Stimulated activated CD4-positive, alpha-beta T cell treated with anti-CD3 and anti-CD28 coated beads, Interleukin-15, amount 100 ng/mL, for 1 hour (primary cell): Measurements from ENCODE around the gene PPM1B.
"Not testable (repeated sequence)": the region's sequence is repeated elsewhere in the genome, so short reads cannot be mapped to it uniquely, and the experiment has no call there.

ENCODE experiments used
- DNase-seq, 2 donors: peaks; one replicate each; pipeline ENCODE4 v3.0.0-alpha.2; 2020; ENCODE audit warnings: low read depth in 1 of 2, low spot score in 1 of 2

The PPM1B gene

GRCh38 chr2:44168681-44169154 lies at the start of gene PPM1B:
TSS of gene PPM1B (plus strand) at chr2:44168875. CDS start at chr2:44201200, 32,325 bp downstream.
- DNase-seq = peak; percentile 99

DNA sequence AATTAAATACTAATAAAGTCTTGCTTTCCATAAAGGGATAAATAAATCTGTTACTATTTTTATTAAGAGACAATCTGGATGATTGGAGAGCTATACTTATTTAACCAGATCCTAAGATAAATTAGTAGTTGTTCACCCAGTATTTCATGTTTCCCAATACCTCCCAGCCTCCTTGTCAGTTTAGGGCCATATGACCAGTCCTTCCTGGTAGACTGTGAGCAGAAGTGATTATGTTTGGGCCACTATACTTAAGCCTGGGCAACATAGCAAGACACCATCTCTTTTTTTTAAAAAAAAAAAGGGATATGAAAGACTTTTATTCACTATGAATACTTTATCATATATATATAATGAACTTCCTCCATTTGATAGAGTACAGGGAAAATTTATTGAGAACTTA lies 48.8 kb upstream of the PPM1B start:
- DNase-seq = no peak

DNA sequence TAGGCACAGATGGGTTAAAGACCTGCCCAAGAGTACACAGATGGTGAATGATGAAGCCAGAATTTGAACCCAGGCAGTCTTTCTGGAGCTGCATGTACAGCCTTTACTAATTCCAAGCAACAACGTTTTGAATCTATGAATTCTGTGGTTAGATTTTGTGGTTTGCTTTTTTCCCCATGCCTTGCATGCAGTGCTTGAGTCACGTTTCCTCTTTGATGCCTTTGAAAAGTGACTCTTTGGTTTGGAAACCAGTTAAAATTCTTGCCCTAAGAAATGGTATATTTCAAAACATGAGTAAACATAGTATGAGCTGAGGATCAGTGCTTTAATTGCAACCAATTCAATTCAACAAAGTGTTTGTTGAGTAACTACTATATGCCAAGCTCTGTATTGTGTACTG lies 48.2 kb upstream of the PPM1B start:
- DNase-seq = no peak

DNA sequence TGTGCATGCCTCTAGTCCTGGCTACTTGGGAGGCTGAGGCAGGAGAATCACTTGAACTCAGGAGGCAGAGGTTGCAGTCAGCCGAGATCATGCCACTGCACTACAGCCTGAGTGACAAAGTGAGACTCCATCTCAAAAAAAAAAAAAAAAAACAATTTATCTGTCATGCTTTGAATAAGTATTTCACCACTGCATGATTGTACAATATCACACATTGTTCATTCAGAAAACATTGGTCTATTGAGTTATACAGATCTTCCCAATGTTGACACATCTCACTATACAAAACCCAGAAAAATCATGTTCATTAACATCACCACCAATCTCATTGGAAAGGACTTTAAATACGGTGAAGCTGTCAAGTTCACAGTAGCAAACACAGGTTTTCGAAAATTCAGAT lies 46.8 kb upstream of the PPM1B start:
- DNase-seq = no peak

- DNase-seq = no peak
Measured at GRCh38 chr2:44124500-44124899, 44.2 kb upstream of the PPM1B start.

GRCh38 chr2:44126106-44126797 lies 42.4 kb upstream of the PPM1B start:
- no peak for DNase-seq

- no peak for DNase-seq
Measured at GRCh38 chr2:44130441-44130840, 38.2 kb upstream of the PPM1B start.

DNA sequence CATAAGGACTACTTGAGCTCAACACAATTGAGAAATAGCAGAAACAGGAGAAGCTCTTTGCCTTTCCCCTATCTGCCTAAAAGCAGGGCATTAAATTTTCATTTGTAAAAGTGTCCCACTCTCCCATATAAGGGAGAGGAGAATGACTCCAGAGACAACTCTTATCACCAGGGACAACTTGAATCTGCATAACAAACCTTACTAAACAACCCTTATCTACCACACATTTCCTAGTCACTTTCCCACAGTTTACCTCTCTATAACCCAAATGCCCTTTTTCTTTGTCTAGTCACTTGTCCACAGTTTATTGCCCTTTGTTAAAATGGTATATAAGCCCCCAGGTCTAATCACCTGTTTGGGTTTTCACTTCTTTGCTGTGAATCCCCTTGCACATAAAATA lies 37.5 kb upstream of the PPM1B start:
- no peak for DNase-seq

DNA sequence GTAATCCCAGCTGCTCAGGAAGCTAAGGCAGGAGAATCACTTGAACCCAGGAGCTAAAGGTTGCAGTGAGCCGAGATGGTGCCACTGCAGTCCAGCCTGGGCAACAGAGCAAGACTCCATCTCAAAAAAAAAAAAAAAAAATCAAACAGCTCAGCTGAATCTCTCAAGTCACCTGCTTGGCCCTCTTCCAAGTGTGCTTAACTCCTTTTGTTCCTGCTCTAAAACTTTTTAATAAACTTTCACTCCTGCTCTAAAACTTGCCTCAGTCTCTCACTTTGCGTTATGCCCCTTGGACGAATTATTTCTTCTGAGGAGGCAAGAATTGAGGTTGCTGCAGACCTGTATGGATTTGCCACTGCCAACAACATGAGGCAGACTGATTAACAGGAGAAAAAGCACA lies 35.1 kb upstream of the PPM1B start:
- DNase-seq = not testable (repeated sequence)

DNA sequence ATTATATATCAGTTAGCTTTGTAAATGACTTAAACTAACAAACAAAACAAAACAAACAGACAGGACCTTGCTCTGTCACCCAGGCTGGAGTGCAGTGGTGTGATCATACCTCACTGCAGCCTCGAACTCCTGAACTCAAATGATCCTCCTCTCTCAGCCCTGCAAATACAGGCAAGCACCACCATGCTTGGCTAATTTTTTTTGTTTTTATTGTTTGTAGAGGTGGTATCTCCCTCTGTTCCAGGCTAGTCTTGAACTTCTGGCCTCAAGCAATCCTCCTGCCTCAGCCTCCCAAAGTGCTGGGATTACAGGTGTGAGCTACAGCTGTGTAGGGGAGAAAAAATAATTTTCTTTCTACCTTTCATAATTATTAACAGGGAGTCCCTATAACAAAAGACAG lies 33.8 kb upstream of the PPM1B start:
- DNase-seq = no peak

DNA sequence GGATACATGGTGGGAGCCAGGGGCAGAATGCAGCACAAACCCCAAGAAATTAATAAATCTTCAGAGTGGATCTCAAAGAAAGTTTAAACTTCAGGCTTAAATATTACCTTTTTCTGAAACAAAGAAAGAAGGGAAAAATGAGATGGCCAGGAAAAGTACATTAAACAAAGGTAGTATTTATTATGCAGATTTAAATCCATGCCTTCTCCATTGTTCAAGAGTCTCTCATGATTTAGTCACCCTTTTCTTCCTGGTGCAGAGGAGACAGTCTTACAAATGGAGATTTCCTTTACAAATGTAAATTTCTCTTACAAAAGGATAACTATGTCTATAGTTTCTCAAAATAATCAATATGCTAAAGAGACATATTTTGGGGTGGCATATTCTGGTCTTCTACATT lies 33.4 kb upstream of the PPM1B start:
- DNase-seq = no peak

GRCh38 chr2:44135771-44136170 lies 32.9 kb upstream of the PPM1B start:
- no peak for DNase-seq

DNA sequence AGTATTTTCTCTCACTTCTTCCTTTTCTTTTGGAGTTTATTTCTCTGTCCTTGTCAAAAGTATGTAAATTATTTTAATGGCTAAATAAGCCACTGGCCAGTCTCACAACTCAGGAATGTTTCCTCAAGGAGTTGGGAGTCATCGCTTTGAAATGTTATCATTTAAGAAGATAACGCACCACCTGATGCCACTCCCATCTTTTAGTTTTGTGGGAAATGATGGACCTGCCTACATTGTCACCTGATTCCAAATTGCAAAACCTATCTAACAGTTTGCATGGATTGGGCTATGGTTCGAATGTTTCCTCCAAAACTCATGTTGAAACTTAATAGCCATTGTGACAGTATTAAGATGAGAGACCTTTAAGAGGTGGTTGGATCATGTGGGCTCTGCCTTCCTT lies 32.4 kb upstream of the PPM1B start:
- DNase-seq = no peak

GRCh38 chr2:44137048-44137447 lies 31.6 kb upstream of the PPM1B start:
- DNase-seq = no peak

- no peak for DNase-seq
Measured at GRCh38 chr2:44137872-44138551, 30.7 kb upstream of the PPM1B start.

GRCh38 chr2:44139741-44140140 lies 28.9 kb upstream of the PPM1B start:
- no peak for DNase-seq

DNA sequence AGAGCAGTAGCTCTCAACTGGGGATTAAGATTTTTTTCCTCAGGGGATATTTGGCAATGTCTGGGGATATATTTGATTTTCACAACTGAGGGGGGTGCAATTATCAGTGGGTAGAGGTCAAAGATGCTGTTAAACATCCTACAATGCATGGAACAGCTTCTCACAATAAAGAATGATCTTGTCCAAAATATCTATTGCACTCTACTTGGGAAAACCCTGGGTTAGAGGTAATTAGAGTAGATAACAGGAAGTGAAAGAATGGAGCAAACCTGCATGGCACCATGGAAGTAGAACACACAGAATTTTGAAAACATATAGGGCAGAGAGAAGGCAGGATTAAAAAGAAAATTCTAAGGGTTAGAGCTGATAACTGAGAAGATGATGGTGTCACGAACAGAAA lies 26.4 kb upstream of the PPM1B start:
- DNase-seq = no peak

GRCh38 chr2:44143701-44144100 lies 25.0 kb upstream of the PPM1B start:
- no peak for DNase-seq

- no peak for DNase-seq
Measured at GRCh38 chr2:44148999-44149398, 19.7 kb upstream of the PPM1B start.

- no peak for DNase-seq
Measured at GRCh38 chr2:44150473-44150872, 18.2 kb upstream of the PPM1B start.

DNA sequence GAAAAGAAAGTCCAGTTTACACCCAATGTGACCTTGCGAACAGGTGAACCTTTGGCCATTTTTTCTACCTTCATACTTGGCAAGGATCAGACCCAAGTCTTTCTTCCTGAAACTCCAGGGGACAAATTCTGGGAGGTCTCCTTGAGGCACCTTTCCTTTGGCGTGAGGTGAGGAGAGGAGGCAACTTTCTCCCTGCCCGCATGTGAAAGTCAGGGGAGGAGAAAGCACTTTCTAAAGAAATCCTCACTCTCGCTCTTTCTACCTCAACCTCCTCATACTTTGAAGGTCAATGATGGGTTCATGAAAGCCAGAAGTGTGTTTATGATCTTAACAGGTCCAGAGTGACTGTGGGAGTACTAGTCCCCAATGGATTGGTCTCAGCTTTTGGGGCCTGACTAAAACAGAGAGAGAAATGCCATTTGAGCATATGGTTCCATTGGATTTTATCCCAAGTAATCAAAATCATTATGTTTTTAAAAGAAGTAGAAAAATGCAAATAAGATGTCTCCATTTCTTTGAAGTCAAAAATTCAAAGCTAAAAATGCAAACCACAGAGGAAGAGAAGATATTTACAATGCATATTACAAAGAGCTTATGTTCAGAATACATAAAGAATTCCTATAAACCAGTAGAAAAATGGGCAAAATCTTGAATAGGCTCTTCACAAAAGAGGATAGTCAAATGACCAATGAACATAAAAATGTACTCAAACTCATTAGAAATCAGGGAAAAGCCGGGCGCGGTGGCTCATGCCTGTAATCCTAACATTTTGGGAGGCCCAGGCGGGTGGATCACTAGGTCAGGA lies 15.6 kb upstream of the PPM1B start:
- DNase-seq = no peak
